Measurements from ENCODE around the gene CYFIP1. TPM values are rescaled to one million over a fixed set of nuclear protein-coding genes. Genes with fewer than 3 reads are reported as not detected.

Gene CYFIP1
- total and polyA plus RNA-seq, 2 of the 13 experiments (the other 11 are each of a cell fraction or from before 2014, with no cell fraction given) = 38.1 to 58.3 TPM

- TF ChIP-seq, protein P1, sequence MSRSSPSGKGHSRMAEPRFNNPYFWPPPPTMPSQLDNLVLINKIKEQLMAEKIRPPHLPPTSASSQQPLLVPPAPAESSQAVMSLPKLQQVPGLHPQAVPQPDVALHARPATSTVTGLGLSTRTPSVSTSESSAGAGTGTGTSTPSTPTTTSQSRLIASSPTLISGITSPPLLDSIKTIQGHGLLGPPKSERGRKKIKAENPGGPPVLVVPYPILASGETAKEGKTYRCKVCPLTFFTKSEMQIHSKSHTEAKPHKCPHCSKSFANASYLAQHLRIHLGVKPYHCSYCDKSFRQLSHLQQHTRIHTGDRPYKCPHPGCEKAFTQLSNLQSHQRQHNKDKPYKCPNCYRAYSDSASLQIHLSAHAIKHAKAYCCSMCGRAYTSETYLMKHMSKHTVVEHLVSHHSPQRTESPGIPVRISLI (CRISPR knock-in tag; IDR thresholded peaks at IDR 0.05; ENCODE audit: borderline replicate concordance) = no peak
- no peak; the same call in 1 of the 2 replicates for TF ChIP-seq PAXIP1 (CRISPR knock-in tag; conservative IDR thresholded peaks at IDR 0.05)
- TF ChIP-seq HNRNPUL1 (IDR thresholded peaks at IDR 0.05; ENCODE audit: low read depth, low read length) = no peak
- TF ChIP-seq NFE2L2 (IDR thresholded peaks at IDR 0.05; ENCODE audit: low read length) = no peak
- no peak for TF ChIP-seq KDM1A (CRISPR knock-in tag; IDR thresholded peaks at IDR 0.05)
- no peak for TF ChIP-seq ZBTB7A (CRISPR knock-in tag; IDR thresholded peaks at IDR 0.05)
- peak; percentile 92 for TF ChIP-seq ZSCAN31 (CRISPR knock-in tag; IDR thresholded peaks at IDR 0.05; ENCODE audit: low read depth)
- peak; percentile 83 to 87 for TF ChIP-seq POLR2A (IDR thresholded peaks at IDR 0.05; ENCODE audit: insufficient read depth in 1 of 2, low read depth in 2 of 2, low read length in 2 of 2)
- TF ChIP-seq ZNF350 (CRISPR knock-in tag; IDR thresholded peaks at IDR 0.05; ENCODE audit: borderline replicate concordance, low read depth) = peak; percentile 43; the same call in 1 of the 2 replicates
- TF ChIP-seq, protein P2, sequence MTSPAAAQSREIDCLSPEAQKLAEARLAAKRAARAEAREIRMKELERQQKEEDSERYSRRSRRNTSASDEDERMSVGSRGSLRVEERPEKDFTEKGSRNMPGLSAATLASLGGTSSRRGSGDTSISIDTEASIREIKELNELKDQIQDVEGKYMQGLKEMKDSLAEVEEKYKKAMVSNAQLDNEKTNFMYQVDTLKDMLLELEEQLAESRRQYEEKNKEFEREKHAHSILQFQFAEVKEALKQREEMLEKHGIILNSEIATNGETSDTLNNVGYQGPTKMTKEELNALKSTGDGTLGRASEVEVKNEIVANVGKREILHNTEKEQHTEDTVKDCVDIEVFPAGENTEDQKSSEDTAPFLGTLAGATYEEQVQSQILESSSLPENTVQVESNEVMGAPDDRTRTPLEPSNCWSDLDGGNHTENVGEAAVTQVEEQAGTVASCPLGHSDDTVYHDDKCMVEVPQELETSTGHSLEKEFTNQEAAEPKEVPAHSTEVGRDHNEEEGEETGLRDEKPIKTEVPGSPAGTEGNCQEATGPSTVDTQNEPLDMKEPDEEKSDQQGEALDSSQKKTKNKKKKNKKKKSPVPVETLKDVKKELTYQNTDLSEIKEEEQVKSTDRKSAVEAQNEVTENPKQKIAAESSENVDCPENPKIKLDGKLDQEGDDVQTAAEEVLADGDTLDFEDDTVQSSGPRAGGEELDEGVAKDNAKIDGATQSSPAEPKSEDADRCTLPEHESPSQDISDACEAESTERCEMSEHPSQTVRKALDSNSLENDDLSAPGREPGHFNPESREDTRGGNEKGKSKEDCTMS (CRISPR knock-in tag; conservative IDR thresholded peaks at IDR 0.05) = no peak
- TF ChIP-seq, protein P3, sequence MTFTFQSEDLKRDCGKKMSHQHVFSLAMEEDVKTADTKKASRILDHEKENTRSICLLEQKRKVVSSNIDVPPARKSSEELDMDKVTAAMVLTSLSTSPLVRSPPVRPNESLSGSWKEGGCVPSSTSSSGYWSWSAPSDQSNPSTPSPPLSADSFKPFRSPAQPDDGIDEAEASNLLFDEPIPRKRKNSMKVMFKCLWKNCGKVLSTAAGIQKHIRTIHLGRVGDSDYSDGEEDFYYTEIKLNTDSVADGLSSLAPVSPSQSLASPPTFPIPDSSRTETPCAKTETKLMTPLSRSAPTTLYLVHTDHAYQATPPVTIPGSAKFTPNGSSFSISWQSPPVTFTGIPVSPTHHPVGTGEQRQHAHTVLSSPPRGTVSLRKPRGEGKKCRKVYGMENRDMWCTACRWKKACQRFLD (CRISPR knock-in tag; IDR thresholded peaks at IDR 0.05; ENCODE audit: borderline replicate concordance) = no peak
- TF ChIP-seq SALL1 (CRISPR knock-in tag; IDR thresholded peaks at IDR 0.05) = peak; percentile 73
- TF ChIP-seq NFKB2 (CRISPR knock-in tag; IDR thresholded peaks at IDR 0.05; ENCODE audit: borderline replicate concordance) = no peak; the same call in 1 of the 2 replicates
- TF ChIP-seq KDM5B (CRISPR knock-in tag; IDR thresholded peaks at IDR 0.05; ENCODE audit: borderline replicate concordance) = peak; percentile 77; the same call in 1 of the 2 replicates
- TF ChIP-seq ZNF567 (CRISPR knock-in tag; IDR thresholded peaks at IDR 0.05; ENCODE audit: borderline replicate concordance) = no peak
- TF ChIP-seq, protein P4, sequence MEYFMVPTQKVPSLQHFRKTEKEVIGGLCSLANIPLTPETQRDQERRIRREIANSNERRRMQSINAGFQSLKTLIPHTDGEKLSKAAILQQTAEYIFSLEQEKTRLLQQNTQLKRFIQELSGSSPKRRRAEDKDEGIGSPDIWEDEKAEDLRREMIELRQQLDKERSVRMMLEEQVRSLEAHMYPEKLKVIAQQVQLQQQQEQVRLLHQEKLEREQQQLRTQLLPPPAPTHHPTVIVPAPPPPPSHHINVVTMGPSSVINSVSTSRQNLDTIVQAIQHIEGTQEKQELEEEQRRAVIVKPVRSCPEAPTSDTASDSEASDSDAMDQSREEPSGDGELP (IDR thresholded peaks at IDR 0.05; ENCODE audit: borderline replicate concordance, low read depth) = peak; percentile 47; the same call in 1 of the 2 replicates
Measured at GRCh38 chr15:22838292-22839042, 141.7 kb downstream of the CYFIP1 start, which contains the start of gene NIPA2 (continued).
